K562 (cell line): ENCODE data around the gene CDS2. TPM values are rescaled to one million over a fixed set of nuclear protein-coding genes. Genes with fewer than 3 reads are reported as not detected.

Experiments
- ATAC-seq: fragments of 200-7000 bp; cut with Tn5 transposase; 3 replicates; pipeline ENCODE4 v1.9.1; 2020; ENCODE audit warnings: moderate library complexity
- BruUV-seq: library from RNA; stranded (reverse); fragments of 400-500 nt; replicated peaks from 2 replicates; lab custom pipeline; 2021; lab: Mats Ljungman, UMichigan
- CTCF ChIA-PET: fragments of 300-600 bp; formaldehyde crosslinking; extraction: SDS; loops from one replicate; lab custom pipeline; 2021; ENCODE audit warnings: low intra/inter-chr PET ratio; lab: Yijun Ruan, JAX
- POLR2A ChIA-PET: fragments of 300-600, 350-650 bp; sonication (Branson Sonifier 250); formaldehyde crosslinking; extraction: SDS; loops from one replicate; lab custom pipeline; 2021; ENCODE audit warnings: antibody characterized with exemption, inconsistent platforms; lab: Yijun Ruan, JAX
- DNase-seq, 4 experiments: peaks; one replicate each; pipeline versions ENCODE4 v3.0.0 to v3.0.0-alpha.2; 2011 to 2018; ENCODE audit warnings: low spot score in 3 of 4, mixed read lengths in 3 of 4; ENCODE audit errors: extremely low read depth in 1 of 4
- FAIRE-seq: peaks from 2 replicates; lab custom pipeline; 2011; peaks lifted over from hg19 to GRCh38; lab: Jason Lieb, UNC
- H2AFZ ChIP-seq: 2 replicates; pipeline ENCODE4 v1.6.0; 2011; ENCODE audit warnings: low read depth, low read length, control low read depth, inconsistent platforms
- H3K27ac ChIP-seq: fragments of 200-600 bp; 3 replicates; pipeline ENCODE4 v1.8.0; 2011; ENCODE audit warnings: low read depth, mild to moderate bottlenecking, control low read depth, inconsistent platforms, low read length, moderate library complexity, mixed read lengths; ENCODE audit errors: extremely low read depth
- H3K27me3 ChIP-seq, 2 experiments: fragments of 300-600 bp in 1 of 2; 2 replicates in 1 of 2; 3 replicates in 1 of 2; pipeline versions ENCODE4 v1.6.0 to v1.8.0; 2011; ENCODE audit warnings: inconsistent platforms in 2 of 2, low read length in 2 of 2, mild to moderate bottlenecking in 1 of 2, mixed read lengths in 1 of 2, moderate library complexity in 1 of 2; ENCODE audit not compliant: control insufficient read depth in 2 of 2, insufficient read depth in 2 of 2
- H3K36me3 ChIP-seq: fragments of 300-600 bp; 3 replicates; pipeline ENCODE4 v1.8.0; 2011; ENCODE audit warnings: mild to moderate bottlenecking, low read length, inconsistent platforms; ENCODE audit not compliant: control insufficient read depth, insufficient read depth
- H3K4me1 ChIP-seq, 2 experiments: fragments of 200-600 bp in 1 of 2; replicated peaks in 1 of 2; 2 replicates in 1 of 2; 3 replicates in 1 of 2; pipeline versions ENCODE4 v1.5.1 to v1.8.0; 2011; ENCODE audit warnings: inconsistent platforms in 2 of 2, low read length in 2 of 2, mild to moderate bottlenecking in 1 of 2, mixed read lengths in 1 of 2, moderate library complexity in 1 of 2; ENCODE audit not compliant: control insufficient read depth in 2 of 2, insufficient read depth in 2 of 2
- H3K4me2 ChIP-seq: 2 replicates; pipeline ENCODE4 v1.6.1; 2011; ENCODE audit warnings: low read length, control low read depth, inconsistent platforms, mixed read lengths; ENCODE audit not compliant: insufficient read depth
- H3K4me3 ChIP-seq: fragments of 200-600 bp; sonication (generic), shearing (Covaris generic); 2 replicates; pipeline ENCODE4 v1.5.1; 2016; ENCODE audit warnings: control low read depth, inconsistent platforms
- H3K79me2 ChIP-seq: fragments of 200-600 bp; 3 replicates; pipeline ENCODE4 v1.8.0; 2011; ENCODE audit warnings: low read length, inconsistent platforms; ENCODE audit not compliant: control insufficient read depth, insufficient read depth
- H3K9ac ChIP-seq, 2 experiments: 2 replicates each; pipeline versions ENCODE4 v1.6.0 to v1.6.1; 2011; ENCODE audit warnings: low read depth in 2 of 2, low read length in 2 of 2, control low read depth in 1 of 2, inconsistent platforms in 1 of 2, mild to moderate bottlenecking in 1 of 2, mixed read lengths in 1 of 2; ENCODE audit not compliant: insufficient read depth in 1 of 2
- H3K9me1 ChIP-seq: one replicate; pipeline ENCODE4 v1.6.0; 2011; ENCODE audit warnings: inconsistent platforms, mild to moderate bottlenecking, low read length, moderate library complexity; ENCODE audit not compliant: control insufficient read depth, insufficient read depth
- H3K9me3 ChIP-seq: replicated peaks from 2 replicates; pipeline ENCODE4 v1.5.1; 2011; ENCODE audit warnings: low read depth, low read length, inconsistent platforms; ENCODE audit not compliant: control insufficient read depth, insufficient read depth
- H4K20me1 ChIP-seq: replicated peaks from 2 replicates; pipeline ENCODE4 v1.6.1; 2011; ENCODE audit warnings: low read length, inconsistent platforms, mixed read lengths; ENCODE audit not compliant: control insufficient read depth, insufficient read depth
- E2F4 ChIP-seq: sonication (generic); formaldehyde crosslinking; IDR thresholded peaks from 2 replicates; pipeline ENCODE4 v1.8.0; 2022; ENCODE audit warnings: mild to moderate bottlenecking, low read depth, missing genetic modification reagents
- MXD1 ChIP-seq: fragments of 250-450 bp; sonication (Bioruptor Pico); IDR thresholded peaks from 2 replicates; pipeline ENCODE4 v1.8.0; 2021; ENCODE audit warnings: borderline replicate concordance, mild to moderate bottlenecking, moderate library complexity; ENCODE audit not compliant: poor library complexity, severe bottlenecking
- NELFE ChIP-seq: IDR thresholded peaks from 2 replicates; pipeline ENCODE4 v1.6.1; 2011; ENCODE audit warnings: mild to moderate bottlenecking; ENCODE audit not compliant: insufficient read depth, insufficient read length
- NFYB ChIP-seq: IDR thresholded peaks from 2 replicates; pipeline ENCODE4 v1.6.1; 2011; ENCODE audit warnings: mild to moderate bottlenecking, moderate library complexity; ENCODE audit not compliant: insufficient read length; ENCODE audit errors: extremely low read depth
- PML ChIP-seq: IDR thresholded peaks from 2 replicates; pipeline ENCODE4 v1.6.1; 2012; ENCODE audit warnings: low read length, inconsistent platforms
- POLR3A ChIP-seq: IDR thresholded peaks from 2 replicates; pipeline ENCODE4 v1.6.1; 2011; ENCODE audit warnings: borderline replicate concordance, mild to moderate bottlenecking, moderate library complexity; ENCODE audit not compliant: insufficient read length, insufficient read depth; ENCODE audit errors: extremely low read depth
- RB1 ChIP-seq: fragments of 450-650 bp; IDR thresholded peaks from 2 replicates; pipeline ENCODE4 v1.6.1; 2017; ENCODE audit warnings: low read depth, mild to moderate bottlenecking
- TARDBP ChIP-seq: fragments of 450-650 bp; IDR thresholded peaks from 2 replicates; pipeline ENCODE4 v1.6.1; 2016
- ZC3H11A ChIP-seq: IDR thresholded peaks from 2 replicates; pipeline ENCODE4 v1.6.1; 2012; ENCODE audit warnings: low read depth, low read length, improper control_type of control experiment
- ZKSCAN3 ChIP-seq: fragments of 250-450 bp; sonication (Bioruptor Pico); IDR thresholded peaks from 2 replicates; pipeline ENCODE4 v1.4.0; 2020
- ZNF280B ChIP-seq: fragments of 250-450 bp; sonication (Bioruptor Pico); IDR thresholded peaks from 2 replicates; pipeline ENCODE4 v1.5.1; 2021; ENCODE audit warnings: mild to moderate bottlenecking
- WGBS: fragments of 100-300 bp; shearing (Covaris generic); methylation state at CpG from one replicate; pipeline ENCODE4 v1.1.6; 2016; ENCODE audit warnings: low coverage, mixed read lengths; ENCODE audit not compliant: insufficient coverage; ENCODE audit errors: missing lambda C conversion rate; 5-methylcytosine and 5-hydroxymethylcytosine counted together
- in situ Hi-C: fragments of 300-500 bp; cut with MboI; formaldehyde crosslinking; loops from 4 replicates; pipeline ENCODE4 v1.15.0; 2018; ENCODE audit warnings: inconsistent platforms, mixed read lengths
- intact Hi-C: fragments of 100-400 bp; cut with micrococcal nuclease; formaldehyde crosslinking; loops from 2 replicates; pipeline ENCODE4 v1.14.2; 2022
- polyA plus RNA-seq, 8 experiments: library from polyadenylated mRNA; depleted of rRNA in 4 of 8; stranded (reverse) in 5 of 8; unstranded in 3 of 8; fragments of >200 nt; fragmentation: Nextera tagmentation in 2 of 8; fragmentation: Illumina TruSeq in 1 of 8; extraction: Ambion mirVana in 2 of 8; extraction: Trizol in 1 of 8; gene quantifications; 2 replicates each; pipeline versions ENCODE4 v1.2.1 to v1.2.3, GENCODE V29; 2011 to 2014; ENCODE audit warnings: inconsistent platforms in 1 of 8, missing spikeins in 1 of 8
- total RNA-seq, 7 experiments: library from RNA; depleted of rRNA in 6 of 7; stranded (reverse); fragments of >200 nt in 6 of 7; fragmentation: Illumina TruSeq in 2 of 7; extraction: Trizol in 2 of 7; gene quantifications; 2 replicates each; pipeline versions ENCODE4 v1.2.1 to v1.2.3, GENCODE V29; 2011 to 2021; ENCODE audit warnings: low replicate concordance in 1 of 7

Gene CDS2
- total and polyA plus RNA-seq, 9 of the 15 experiments (the other 6 are each of a cell fraction or from before 2014, with no cell fraction given), result 6.4 to 46.4 (median 12.2) TPM

GRCh38 chr20:5187122-5187521 is 60.3 kb downstream of the CDS2 start:
- no peak for TF ChIP-seq PML
- H3K27ac ChIP-seq, result no peak overlapping the region
- no peaks in the 10 kb centered on the region for H3K4me1 ChIP-seq
- no peaks in the 10 kb centered on the region for H3K79me2 ChIP-seq
- ChIA-PET POLR2A (no interaction called here), CTCF (no interaction called here)
- no peak overlapping the region for H2AFZ ChIP-seq
- DNase-seq, result no peak
- FAIRE-seq, result no peak
- no peak for ATAC-seq
- no peaks in the 10 kb centered on the region for H3K27me3 ChIP-seq
- no peak overlapping the region for H3K4me2 ChIP-seq
- WGBS, result 100% methylated on average over 1 of the region's 3 CpGs
- no TSS peak for BruUV-seq
- H3K36me3 ChIP-seq, result peaks cover 48% of the 10 kb centered on the region
- no peaks in the 10 kb centered on the region for H4K20me1 ChIP-seq
- in situ Hi-C loops, result no loop called here
- H3K9me3 ChIP-seq, result no peaks in the 10 kb centered on the region
- no peaks in the 10 kb centered on the region for H3K9me1 ChIP-seq
- intact Hi-C loops, result no loop called here
- H3K9ac ChIP-seq, result no peak overlapping the region
- no peak overlapping the region for H3K4me3 ChIP-seq

- Histone ChIP-seq H3K36me3 (peaks cover 35% of the 10 kb centered on the region; the same call in 2 of the 3 replicates), H3K79me2 (no peaks in the 10 kb centered on the region), H3K9me3 (no peaks in the 10 kb centered on the region), H3K9me1 (no peaks in the 10 kb centered on the region), H3K4me1 (no peaks in the 10 kb centered on the region)
- in situ Hi-C loops, result no loop called here
- 66% methylated on average over 6 of the region's 7 CpGs for WGBS
- DNase-seq (no peak), FAIRE-seq (no peak)
- CTCF ChIA-PET, result no interaction called here
- TF ChIP-seq ZNF280B (CRISPR knock-in tag), result no peak
- TF ChIP-seq NFYB, result no peak
- no peak for TF ChIP-seq RB1
- no peak for TF ChIP-seq ZKSCAN3 (CRISPR knock-in tag)
- no peak for TF ChIP-seq MXD1 (CRISPR knock-in tag)
- TF ChIP-seq POLR3A, result no peak
- TF ChIP-seq TARDBP, result no peak
- no peak for TF ChIP-seq NELFE
- no peak for TF ChIP-seq E2F4
- TF ChIP-seq ZC3H11A, result no peak
- TF ChIP-seq, all 486 proteins: peak for 0
- intact Hi-C loops, result no loop called here
- Histone ChIP-seq H3K4me3 (no peak overlapping the region), H3K9ac (no peak overlapping the region), H3K27ac (no peak overlapping the region), H3K27me3 (no peaks in the 10 kb centered on the region), H4K20me1 (no peaks in the 10 kb centered on the region), H3K4me2 (no peak overlapping the region), H2AFZ (no peak overlapping the region)
- POLR2A ChIA-PET, result no interaction called here
- no peak for ATAC-seq
- BruUV-seq, result no TSS peak
Observed at GRCh38 chr20:5188736-5189135, 61.9 kb downstream of the CDS2 start.
